H1 (cell line): ENCODE results near the gene MRPL36. TPM values are rescaled to one million over a fixed set of nuclear protein-coding genes. Genes with fewer than 3 reads are reported as not detected.

ENCODE experiments used
- BCL11A ChIP-seq, 2 experiments: IDR thresholded peaks; one replicate each; pipeline ENCODE4 v1.6.1; 2011; ENCODE audit warnings: low read depth in 2 of 2, low read length in 2 of 2, mild to moderate bottlenecking in 2 of 2
- CBX8 ChIP-seq: fragments of 300-800, 300-1000 bp; sonication (generic); IDR thresholded peaks from 2 replicates; pipeline ENCODE4 v1.7.1; 2016; ENCODE audit warnings: low read depth, low read length, borderline replicate concordance
- CREB1 ChIP-seq: IDR thresholded peaks from 2 replicates; pipeline ENCODE4 v1.6.1; 2012; ENCODE audit warnings: inconsistent platforms
- EP300 ChIP-seq, 2 experiments: IDR thresholded peaks; 1 replicate in 1 of 2; 2 replicates in 1 of 2; pipeline ENCODE4 v1.6.1; 2011 to 2012; ENCODE audit warnings: low read depth in 2 of 2, low read length in 2 of 2, mild to moderate bottlenecking in 2 of 2, borderline replicate concordance in 1 of 2, inconsistent platforms in 1 of 2, moderate library complexity in 1 of 2
- KDM1A ChIP-seq: fragments of 200-600, 300-600 bp; sonication (generic); IDR thresholded peaks from 2 replicates; pipeline ENCODE4 v1.7.1; 2016; ENCODE audit warnings: mild to moderate bottlenecking, low read length, borderline replicate concordance
- RFX5 ChIP-seq: IDR thresholded peaks from 2 replicates; pipeline ENCODE4 v1.6.1; 2011; ENCODE audit warnings: low read depth, low read length, improper control_type of control experiment, borderline replicate concordance
- RXRA ChIP-seq: IDR thresholded peaks from 2 replicates; pipeline ENCODE4 v1.6.1; 2011; ENCODE audit warnings: low read depth, mild to moderate bottlenecking, low read length, moderate library complexity; ENCODE audit not compliant: insufficient read depth
- SAP30 ChIP-seq: fragments of 300-600 bp; sonication (generic); IDR thresholded peaks from 2 replicates; pipeline ENCODE4 v1.7.1; 2012; ENCODE audit warnings: low read length, moderate library complexity, mild to moderate bottlenecking, inconsistent platforms; ENCODE audit not compliant: insufficient read depth, insufficient replicate concordance
- TEAD4 ChIP-seq: IDR thresholded peaks from 2 replicates; pipeline ENCODE4 v1.6.1; 2012; ENCODE audit warnings: low read depth, low read length, inconsistent platforms, mixed read lengths
- polyA plus RNA-seq, 7 experiments: library from polyadenylated mRNA; depleted of rRNA in 3 of 7; stranded (reverse) in 5 of 7; unstranded in 2 of 7; fragments of >200 nt in 5 of 7; fragments of 200-250 nt in 2 of 7; gene quantifications; 1 replicate in 5 of 7; 2 replicates in 1 of 7; 4 replicates in 1 of 7; pipeline versions ENCODE4 v1.2.1 to v1.2.3, GENCODE V29; 2011 to 2013; ENCODE audit warnings: missing spikeins in 2 of 7, mixed read lengths in 2 of 7
- total RNA-seq: library from RNA; stranded (reverse); fragmentation: NEBNext Ultra II Directional; extraction: Animal tissue kit (Norgen Biotek cat#: 25700); gene quantifications from 2 replicates; pipeline ENCODE4 v1.2.1, GENCODE V29; 2021
- TF ChIP-seq, protein P1 (sequence below): fragments of 300-600 bp; sonication (generic); IDR thresholded peaks from 2 replicates; pipeline ENCODE4 v1.7.1; 2012; ENCODE audit warnings: low read length, moderate library complexity, mild to moderate bottlenecking, inconsistent platforms; ENCODE audit not compliant: insufficient replicate concordance

The MRPL36 gene
- total and polyA plus RNA-seq, 2 of the 8 experiments (the other 6 are each of a cell fraction or from before 2014, with no cell fraction given) = 56.3 to 81.5 TPM

DNA sequence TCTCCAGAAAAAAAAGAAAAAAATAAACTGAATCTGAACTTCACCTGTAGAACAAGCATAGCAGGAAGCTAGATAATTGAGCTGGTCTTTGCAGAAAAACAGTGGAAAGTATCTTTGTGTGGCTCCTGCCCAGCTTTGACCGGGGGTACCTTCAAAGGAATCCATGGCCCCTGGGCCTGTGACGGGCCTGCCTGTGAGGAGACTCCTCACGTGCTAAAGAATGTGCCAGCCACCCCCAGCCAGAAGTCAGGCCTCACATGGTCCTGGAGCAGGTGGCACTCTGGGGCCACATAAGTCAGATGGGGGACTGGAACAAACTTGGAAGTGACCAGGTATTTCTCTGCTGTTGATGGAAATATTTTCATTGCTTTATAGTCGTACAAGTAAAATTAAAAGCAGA is 5.7 kb upstream of the MRPL36 start (continued):
- TF ChIP-seq, protein P1, sequence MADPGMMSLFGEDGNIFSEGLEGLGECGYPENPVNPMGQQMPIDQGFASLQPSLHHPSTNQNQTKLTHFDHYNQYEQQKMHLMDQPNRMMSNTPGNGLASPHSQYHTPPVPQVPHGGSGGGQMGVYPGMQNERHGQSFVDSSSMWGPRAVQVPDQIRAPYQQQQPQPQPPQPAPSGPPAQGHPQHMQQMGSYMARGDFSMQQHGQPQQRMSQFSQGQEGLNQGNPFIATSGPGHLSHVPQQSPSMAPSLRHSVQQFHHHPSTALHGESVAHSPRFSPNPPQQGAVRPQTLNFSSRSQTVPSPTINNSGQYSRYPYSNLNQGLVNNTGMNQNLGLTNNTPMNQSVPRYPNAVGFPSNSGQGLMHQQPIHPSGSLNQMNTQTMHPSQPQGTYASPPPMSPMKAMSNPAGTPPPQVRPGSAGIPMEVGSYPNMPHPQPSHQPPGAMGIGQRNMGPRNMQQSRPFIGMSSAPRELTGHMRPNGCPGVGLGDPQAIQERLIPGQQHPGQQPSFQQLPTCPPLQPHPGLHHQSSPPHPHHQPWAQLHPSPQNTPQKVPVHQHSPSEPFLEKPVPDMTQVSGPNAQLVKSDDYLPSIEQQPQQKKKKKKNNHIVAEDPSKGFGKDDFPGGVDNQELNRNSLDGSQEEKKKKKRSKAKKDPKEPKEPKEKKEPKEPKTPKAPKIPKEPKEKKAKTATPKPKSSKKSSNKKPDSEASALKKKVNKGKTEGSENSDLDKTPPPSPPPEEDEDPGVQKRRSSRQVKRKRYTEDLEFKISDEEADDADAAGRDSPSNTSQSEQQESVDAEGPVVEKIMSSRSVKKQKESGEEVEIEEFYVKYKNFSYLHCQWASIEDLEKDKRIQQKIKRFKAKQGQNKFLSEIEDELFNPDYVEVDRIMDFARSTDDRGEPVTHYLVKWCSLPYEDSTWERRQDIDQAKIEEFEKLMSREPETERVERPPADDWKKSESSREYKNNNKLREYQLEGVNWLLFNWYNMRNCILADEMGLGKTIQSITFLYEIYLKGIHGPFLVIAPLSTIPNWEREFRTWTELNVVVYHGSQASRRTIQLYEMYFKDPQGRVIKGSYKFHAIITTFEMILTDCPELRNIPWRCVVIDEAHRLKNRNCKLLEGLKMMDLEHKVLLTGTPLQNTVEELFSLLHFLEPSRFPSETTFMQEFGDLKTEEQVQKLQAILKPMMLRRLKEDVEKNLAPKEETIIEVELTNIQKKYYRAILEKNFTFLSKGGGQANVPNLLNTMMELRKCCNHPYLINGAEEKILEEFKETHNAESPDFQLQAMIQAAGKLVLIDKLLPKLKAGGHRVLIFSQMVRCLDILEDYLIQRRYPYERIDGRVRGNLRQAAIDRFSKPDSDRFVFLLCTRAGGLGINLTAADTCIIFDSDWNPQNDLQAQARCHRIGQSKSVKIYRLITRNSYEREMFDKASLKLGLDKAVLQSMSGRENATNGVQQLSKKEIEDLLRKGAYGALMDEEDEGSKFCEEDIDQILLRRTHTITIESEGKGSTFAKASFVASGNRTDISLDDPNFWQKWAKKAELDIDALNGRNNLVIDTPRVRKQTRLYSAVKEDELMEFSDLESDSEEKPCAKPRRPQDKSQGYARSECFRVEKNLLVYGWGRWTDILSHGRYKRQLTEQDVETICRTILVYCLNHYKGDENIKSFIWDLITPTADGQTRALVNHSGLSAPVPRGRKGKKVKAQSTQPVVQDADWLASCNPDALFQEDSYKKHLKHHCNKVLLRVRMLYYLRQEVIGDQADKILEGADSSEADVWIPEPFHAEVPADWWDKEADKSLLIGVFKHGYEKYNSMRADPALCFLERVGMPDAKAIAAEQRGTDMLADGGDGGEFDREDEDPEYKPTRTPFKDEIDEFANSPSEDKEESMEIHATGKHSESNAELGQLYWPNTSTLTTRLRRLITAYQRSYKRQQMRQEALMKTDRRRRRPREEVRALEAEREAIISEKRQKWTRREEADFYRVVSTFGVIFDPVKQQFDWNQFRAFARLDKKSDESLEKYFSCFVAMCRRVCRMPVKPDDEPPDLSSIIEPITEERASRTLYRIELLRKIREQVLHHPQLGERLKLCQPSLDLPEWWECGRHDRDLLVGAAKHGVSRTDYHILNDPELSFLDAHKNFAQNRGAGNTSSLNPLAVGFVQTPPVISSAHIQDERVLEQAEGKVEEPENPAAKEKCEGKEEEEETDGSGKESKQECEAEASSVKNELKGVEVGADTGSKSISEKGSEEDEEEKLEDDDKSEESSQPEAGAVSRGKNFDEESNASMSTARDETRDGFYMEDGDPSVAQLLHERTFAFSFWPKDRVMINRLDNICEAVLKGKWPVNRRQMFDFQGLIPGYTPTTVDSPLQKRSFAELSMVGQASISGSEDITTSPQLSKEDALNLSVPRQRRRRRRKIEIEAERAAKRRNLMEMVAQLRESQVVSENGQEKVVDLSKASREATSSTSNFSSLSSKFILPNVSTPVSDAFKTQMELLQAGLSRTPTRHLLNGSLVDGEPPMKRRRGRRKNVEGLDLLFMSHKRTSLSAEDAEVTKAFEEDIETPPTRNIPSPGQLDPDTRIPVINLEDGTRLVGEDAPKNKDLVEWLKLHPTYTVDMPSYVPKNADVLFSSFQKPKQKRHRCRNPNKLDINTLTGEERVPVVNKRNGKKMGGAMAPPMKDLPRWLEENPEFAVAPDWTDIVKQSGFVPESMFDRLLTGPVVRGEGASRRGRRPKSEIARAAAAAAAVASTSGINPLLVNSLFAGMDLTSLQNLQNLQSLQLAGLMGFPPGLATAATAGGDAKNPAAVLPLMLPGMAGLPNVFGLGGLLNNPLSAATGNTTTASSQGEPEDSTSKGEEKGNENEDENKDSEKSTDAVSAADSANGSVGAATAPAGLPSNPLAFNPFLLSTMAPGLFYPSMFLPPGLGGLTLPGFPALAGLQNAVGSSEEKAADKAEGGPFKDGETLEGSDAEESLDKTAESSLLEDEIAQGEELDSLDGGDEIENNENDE = no peak
- no peak for TF ChIP-seq BCL11A (IDR thresholded peaks at IDR 0.05; ENCODE audit: low read depth in 2 of 2, low read length in 2 of 2)
- TF ChIP-seq SAP30 = no peak
- TF ChIP-seq CBX8 = no peak
- TF ChIP-seq TEAD4 = no peak
- TF ChIP-seq EP300 (IDR thresholded peaks at IDR 0.05; ENCODE audit: borderline replicate concordance in 1 of 2, low read depth in 2 of 2, low read length in 2 of 2) = no peak
- no peak for TF ChIP-seq CREB1
- TF ChIP-seq KDM1A = no peak
- no peak for TF ChIP-seq RFX5
- TF ChIP-seq RXRA = no peak
